ENCODE measurements around the gene SPTBN1. TPM values are rescaled to one million over a fixed set of nuclear protein-coding genes. Genes with fewer than 3 reads are reported as not detected.

The SPTBN1 gene
- total and polyA plus RNA-seq, 2 donors (not counting 3 experiments of a cell fraction or from before 2014, with no cell fraction given): 63.3 to 320 TPM

GRCh38 chr2:54490863-54491262, 34.7 kb downstream of the SPTBN1 start:
- dilution Hi-C loops (cut with MboI; ENCODE audit: extremely low pct_ligation_motif_present, low sequenced_read_pairs): no loop called here
- H3K79me2 ChIP-seq (ENCODE audit: control insufficient read depth, insufficient read depth, low read length): peaks cover 4% of the 10 kb centered on the region
- TF ChIP-seq CTCF (IDR thresholded peaks at IDR 0.05; ENCODE audit: extremely low read depth in 1 of 2, insufficient read depth in 1 of 2, low read depth in 1 of 2, low read length in 2 of 2) (no peak), EZH2 (IDR thresholded peaks at IDR 0.05; ENCODE audit: borderline replicate concordance, low read depth, low read length, severe bottlenecking) (no peak), FOS (IDR thresholded peaks at IDR 0.05; ENCODE audit: borderline replicate concordance, insufficient read depth, low read length) (no peak), MYC (IDR thresholded peaks at IDR 0.05; ENCODE audit: low read depth, low read length) (no peak), POLR2A (IDR thresholded peaks at IDR 0.05; ENCODE audit: low read depth, low read length) (no peak), JUN (IDR thresholded peaks at IDR 0.05; ENCODE audit: borderline replicate concordance, insufficient read depth, insufficient read length, low read depth) (no peak), MAX (IDR thresholded peaks at IDR 0.05; ENCODE audit: insufficient read depth, insufficient read length) (no peak), POLR2AphosphoS5 (IDR thresholded peaks at IDR 0.05; ENCODE audit: insufficient read depth, low read depth, low read length) (no peak), GATA2 (IDR thresholded peaks at IDR 0.05; ENCODE audit: insufficient read depth, insufficient read length, low read depth, low read length) (no peak)
- BruUV-seq (replicated peaks): no TSS peak
- H2AFZ ChIP-seq (ENCODE audit: low read depth, low read length): no peak overlapping the region
- H3K4me1 ChIP-seq (ENCODE audit: control insufficient read depth, extremely low read depth, insufficient read depth, low read length): no peaks in the 10 kb centered on the region
- H3K4me2 ChIP-seq (ENCODE audit: insufficient read depth, low read length): no peak overlapping the region
- intact Hi-C loops (cut with micrococcal nuclease): no loop called here
- H3K9me3 ChIP-seq (replicated peaks; ENCODE audit: control insufficient read depth, insufficient read depth, low read length): no peaks in the 10 kb centered on the region
- peaks cover 2% of the 10 kb centered on the region for H4K20me1 ChIP-seq (replicated peaks; ENCODE audit: control insufficient read depth, extremely low read depth, insufficient read depth, low read length)
- H3K9me1 ChIP-seq (replicated peaks; ENCODE audit: control insufficient read depth, extremely low read depth, insufficient read depth, low read length): no peaks in the 10 kb centered on the region
- H3K4me3 ChIP-seq (replicated peaks in 1 of 3; ENCODE audit: insufficient read depth in 1 of 3, low read depth in 1 of 3, low read length in 3 of 3): no peak overlapping the region
- ChIA-PET CTCF (no interaction called here), POLR2A (no interaction called here)
- H3K27me3 ChIP-seq (ENCODE audit: control insufficient read depth in 2 of 2, insufficient read depth in 2 of 2, low read length in 2 of 2): no peaks in the 10 kb centered on the region
- FAIRE-seq: no peak
- H3K9ac ChIP-seq (replicated peaks; ENCODE audit: extremely low read depth, insufficient read depth, low read length): no peak overlapping the region
- DNase-seq (ENCODE audit: low read depth, low spot score): no peak
- H3K27ac ChIP-seq (ENCODE audit: insufficient read depth, low read depth, low read length): no peak overlapping the region
- H3K36me3 ChIP-seq (ENCODE audit: control insufficient read depth in 2 of 2, extremely low read depth in 1 of 2, insufficient read depth in 2 of 2, low read length in 2 of 2): no peaks in the 10 kb centered on the region
